GM20431 (cell line): ENCODE results near the gene TRPM8.
"Not testable (repeated sequence)": the region's sequence is repeated elsewhere in the genome, so short reads cannot be mapped to it uniquely, and the experiment has no call there.

ENCODE experiments used
- in situ Hi-C: fragments of 300-500 bp; cut with MseI, MboI; formaldehyde crosslinking; loops from one replicate; pipeline ENCODE4 v1.15.0; 2020; ENCODE audit warnings: low sequenced_read_pairs; ENCODE audit not compliant: unreplicated experiment

The TRPM8 gene

DNA sequence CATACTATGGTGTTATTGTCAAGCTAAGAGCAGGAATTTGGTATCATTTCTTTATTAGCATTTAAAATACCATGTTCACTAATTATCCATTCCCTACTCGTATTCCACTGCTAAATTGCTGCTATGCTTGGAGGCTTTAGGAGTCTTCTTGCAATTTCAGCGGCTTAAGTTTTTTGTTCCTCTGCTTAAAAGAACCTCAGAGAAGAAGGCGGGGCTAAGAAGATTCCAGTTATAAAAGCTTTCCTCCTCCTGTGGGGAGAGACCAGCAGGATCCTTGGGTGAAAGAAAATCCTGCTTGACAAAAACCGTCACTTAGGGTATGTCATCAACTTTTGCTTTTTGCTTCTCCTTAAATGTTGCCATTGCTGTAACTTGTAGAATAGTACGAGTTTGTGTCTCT, at the start of gene TRPM8:
Gene TRPM8, plus strand, starts transcription at position 258 of the 400 bp plus-strand sequence. CDS start 9,165 bp downstream, outside the sequence.
- in situ Hi-C loops = no loop called here

DNA sequence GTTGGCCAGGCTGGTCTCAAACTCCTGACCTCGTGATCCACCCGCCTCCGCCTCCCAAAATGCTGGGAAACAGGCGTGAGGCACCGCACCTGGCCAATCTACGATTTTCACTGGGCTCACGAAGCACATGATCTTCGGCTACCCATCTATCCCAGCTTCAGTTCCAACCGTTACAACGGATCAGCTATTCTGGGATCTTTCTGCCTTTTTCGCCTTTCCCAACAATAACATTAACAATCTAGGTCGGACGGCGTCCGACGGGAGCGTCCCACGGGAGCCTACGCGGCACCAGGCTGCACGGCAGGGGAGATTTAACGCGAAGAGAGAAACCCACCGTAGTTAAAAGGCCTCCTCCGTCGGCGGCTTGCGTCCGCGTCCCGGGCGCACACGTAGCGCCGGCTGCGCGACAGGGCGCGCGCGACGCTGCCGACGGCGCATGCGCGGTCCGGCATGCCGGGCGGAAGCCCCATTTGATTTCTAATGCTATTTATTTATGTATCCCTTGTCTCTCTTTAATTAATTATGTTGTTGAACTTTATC, 49.1 kb upstream of the TRPM8 start, which contains the start of gene MSL3B:
Gene MSL3B, minus strand, starts transcription at position 394 of the 540 bp plus-strand sequence.
- in situ Hi-C loops = no loop called here

DNA sequence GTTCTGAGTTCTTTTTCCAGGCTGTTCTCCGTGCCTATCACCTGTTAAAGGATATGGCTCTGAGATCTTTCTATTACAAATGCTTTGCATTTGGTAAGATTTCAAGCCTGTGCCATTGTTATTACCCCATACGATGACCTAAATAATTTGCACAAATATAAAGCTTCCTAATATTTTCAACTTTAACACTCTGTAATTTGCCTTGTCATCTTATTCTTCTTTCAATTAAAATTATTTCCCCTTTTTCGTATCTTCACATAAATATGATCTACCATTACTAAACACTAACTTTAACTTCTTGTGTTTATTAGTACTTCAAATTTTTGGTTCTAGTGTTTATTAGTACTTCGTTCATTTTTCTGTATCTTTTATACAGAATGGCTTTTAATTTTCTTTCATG, 45.7 kb upstream of the TRPM8 start:
- in situ Hi-C loops = no loop called here

DNA sequence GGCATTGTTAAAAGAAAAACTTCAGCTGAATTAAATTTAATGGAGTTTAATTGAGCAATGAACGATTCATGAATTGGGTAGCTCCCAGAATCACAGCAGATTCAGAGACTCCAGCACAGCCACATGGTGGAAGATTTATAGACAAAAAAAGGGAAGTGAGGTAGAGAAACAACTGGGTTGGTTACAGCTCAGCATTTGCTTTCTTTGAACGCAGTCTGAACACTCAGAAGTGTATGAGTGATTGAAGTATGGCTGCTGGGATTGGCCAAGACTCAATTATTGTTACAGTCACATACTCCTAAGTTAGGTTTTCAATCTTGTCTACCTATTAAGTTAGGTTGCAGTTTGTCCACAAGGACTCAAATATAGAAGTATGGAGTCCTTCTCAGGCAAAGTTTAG, 45.0 kb upstream of the TRPM8 start:
- in situ Hi-C loops = not testable (repeated sequence)

DNA sequence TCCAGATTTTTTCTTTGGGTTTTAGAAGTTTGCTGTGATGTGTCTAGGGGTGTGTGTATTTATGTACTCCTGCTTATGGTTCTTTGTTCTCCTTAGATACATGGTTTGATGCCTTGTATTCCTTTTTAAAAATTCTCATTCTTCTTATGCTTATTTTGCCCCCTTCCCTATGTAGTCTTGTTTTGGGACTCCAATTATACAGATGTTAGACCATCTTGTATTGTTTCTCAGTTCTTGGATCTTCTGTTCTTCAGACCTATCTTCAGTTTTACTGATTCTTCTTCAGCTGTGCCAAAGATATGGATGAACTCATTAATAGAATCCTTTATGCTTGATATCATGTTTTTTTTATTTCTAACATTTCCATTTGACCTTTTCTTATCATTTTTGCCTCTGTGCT, 34.8 kb upstream of the TRPM8 start:
- in situ Hi-C loops = no loop called here

DNA sequence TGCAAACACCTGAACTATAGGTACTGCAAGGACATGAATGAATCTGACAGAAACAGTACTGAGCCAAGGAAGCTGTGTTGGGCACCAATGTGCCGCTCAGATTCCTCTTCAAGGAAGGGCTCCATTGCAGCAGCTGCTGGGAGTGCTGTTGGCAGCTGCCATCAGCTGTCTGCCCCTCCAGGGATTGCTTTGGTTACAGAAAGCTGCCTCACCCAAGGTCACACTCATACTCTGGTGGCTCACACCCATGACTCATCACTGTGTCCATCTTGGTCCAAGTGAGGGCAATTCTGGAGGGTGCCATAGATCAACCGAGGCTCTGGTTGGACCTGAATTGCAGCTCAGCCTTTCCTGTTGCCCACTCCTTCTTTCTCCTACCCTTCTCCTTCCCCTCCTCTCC, 24.4 kb upstream of the TRPM8 start:
- in situ Hi-C loops = no loop called here

DNA sequence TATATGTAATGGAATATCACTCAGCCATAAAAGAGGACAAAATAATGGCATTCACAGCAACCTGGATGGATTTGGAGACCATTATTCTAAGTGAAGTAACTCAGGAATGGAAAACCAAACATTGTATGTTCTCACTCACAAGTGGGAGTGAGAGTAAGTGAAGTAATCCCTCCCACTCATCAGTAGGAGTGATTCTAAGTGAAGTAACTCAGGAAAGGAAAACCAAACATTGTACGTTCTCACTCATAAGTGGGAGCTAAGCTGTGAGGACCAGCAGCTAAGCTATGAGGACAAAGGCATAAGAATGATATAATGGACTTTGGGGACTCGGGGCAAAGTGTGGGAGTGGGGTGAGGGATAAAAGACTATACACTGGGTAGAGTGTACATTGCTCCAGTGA, 20.9 kb upstream of the TRPM8 start:
- in situ Hi-C loops = not testable (repeated sequence)

DNA sequence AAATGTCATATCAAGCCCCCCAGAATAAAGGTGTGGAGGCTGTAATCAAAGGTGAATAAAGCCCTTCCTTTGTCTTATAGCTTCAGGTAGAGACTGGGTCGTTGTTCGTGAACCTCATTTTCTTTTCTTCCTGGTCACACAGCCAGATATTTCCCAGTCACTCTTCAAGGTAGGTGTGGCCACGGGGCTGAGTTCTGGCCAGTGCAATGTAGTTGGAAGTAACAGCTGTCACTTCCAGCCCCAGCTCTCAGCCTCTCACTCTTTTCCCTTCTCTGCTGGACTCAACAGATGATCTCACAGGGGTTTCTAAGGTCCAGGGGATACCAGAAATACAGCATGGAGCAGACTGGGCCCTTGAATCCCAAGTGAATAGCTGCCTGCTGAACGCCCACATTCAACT, 15.8 kb upstream of the TRPM8 start:
- in situ Hi-C loops = no loop called here

DNA sequence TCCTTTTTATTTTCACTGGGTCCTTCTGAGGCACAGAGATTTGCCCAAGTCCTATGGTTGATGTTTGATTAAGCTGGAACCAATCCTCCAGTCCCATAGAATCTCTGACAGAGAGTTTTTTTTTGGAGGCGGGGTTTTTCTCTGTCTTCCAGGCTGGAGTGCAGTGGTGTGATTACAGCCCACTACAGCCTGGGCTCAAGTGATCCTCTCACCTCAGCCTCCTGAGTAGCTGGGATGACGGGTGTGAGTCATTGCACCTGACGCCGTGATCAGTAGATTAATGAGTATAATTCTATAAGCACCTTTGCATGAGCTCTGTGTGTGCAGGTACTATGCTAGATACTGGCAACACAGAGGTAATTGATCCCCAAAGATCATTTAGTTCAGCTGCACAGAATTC, 15.3 kb upstream of the TRPM8 start:
- in situ Hi-C loops = no loop called here

DNA sequence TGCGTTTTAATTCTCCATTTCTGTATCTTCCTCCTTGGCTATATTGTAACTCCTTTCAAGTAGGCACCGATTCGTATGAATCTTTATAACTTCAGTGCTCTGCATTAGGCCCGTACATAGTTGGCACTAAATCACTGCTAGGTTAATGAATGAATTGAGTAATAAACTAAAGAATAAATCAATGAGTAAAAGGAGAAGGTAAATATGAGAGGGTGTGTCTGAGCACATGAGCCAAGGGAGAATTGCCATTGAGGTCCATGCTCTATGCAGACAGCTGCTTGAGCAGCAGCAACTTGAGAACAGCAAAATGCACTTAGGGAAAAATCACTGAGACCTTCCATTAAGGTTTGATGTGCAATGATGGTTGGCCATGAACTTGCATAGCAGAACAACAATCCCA, 11.2 kb upstream of the TRPM8 start:
- in situ Hi-C loops = no loop called here

DNA sequence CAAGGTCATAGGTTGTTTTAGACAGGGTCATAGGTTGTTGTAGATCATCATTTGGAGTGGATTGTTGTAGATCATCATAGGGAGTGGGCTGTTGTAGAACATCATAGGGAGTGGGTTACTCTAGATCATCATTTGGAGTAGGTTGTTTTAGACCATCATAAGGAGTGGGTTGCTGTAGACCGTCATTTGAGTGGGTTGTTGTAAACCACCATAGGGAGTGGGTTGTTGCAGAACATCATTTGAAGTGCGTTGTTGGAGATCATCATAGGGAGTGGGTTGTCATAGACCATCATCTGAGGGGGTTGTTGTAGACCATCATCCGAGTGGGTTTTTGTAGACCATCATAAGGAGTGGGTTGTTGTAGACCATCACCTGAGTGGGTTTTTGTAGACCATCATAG, 9.5 kb upstream of the TRPM8 start:
- in situ Hi-C loops = no loop called here

DNA sequence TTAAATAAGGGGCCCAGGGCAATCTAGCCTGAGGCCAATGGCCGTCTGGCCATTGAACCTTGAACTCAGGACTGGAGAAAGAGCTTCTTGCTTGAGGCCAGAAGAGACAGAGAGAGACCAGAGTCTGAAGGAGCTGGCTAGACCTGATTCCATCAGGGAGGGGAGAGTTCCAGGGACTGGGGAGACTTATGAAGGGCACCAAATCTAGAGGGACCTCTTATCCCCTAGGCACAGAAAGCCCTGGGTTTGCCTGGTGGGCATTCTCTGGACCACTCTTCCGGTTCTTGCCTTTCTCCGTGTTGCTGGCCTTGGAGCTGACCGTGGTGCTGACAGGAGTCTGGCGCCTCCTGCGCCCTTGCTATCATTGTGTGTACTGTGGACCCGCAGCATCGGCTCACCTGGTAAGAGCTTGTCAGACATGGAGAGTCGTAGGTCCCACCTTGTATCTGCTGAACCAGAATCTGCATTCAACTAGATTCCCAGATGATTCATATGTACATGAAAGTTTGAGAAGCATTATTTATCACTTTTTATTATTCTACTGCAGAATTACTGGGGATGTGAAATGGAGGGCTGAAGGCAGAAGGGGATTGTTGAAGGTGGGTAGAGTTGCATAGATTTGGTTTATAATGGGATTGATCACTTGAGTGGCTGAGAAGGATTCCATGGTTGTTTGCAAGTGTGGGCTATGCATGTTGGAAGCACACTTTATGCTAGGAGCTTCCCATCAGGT, 4.3 kb upstream of the TRPM8 start:
- in situ Hi-C loops = no loop called here

DNA sequence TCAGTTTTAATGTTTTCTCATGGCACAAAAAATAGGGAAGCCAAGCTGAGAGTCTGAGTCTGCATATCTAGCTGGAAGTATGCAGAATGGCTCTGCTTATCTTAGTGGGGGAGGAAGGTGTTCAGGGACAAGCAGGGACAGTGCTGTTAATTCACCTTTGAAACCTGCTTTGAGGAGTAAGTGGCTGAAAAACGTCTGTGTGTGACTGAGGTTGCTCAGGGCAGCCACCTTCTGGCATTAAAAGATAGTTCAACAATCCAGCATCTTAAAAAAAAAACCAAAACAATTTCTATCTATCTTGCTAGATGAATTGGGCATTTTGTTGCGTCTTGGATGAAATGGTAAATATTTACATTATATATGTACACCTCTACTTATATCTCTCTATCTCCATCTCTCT, 2.0 kb upstream of the TRPM8 start:
- in situ Hi-C loops = no loop called here

DNA sequence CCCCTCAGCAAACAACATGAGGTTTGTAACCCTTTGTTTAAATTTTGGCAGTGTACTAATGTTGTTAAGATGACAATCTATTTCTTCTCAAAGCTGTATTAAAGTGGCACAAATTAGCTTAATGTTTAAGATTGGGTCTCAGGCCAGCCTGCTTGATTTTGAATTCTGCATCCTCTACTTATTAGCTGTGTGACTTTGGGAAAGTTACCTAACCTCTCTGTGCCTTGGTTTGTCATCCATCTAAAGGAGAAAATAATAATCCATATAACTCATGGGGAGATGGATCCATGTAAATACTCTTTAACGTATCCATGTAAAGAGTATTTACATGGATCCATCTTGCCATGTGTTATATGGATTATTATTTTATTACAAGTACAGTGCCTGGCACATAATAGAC, 2.1 kb downstream of the TRPM8 start:
- in situ Hi-C loops = no loop called here

DNA sequence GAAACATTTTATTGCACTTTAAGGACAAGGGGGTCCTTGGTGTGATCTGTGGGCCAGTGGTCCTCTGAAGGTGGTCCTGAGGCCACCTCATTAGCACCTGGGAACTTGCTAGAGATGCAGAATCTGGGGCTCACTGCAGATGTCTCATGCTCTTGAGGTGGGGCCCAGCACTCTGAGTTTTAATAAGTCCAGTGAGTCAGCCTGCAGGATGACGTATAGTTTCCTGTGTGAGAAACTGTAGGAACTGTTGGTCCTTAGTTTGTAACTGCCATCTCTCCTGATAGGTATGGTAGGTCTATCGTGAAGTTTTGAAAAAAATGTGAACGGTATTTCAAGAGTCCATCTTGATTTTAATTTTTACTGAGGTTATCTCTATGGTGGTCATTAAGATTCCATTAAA, 2.8 kb downstream of the TRPM8 start:
- in situ Hi-C loops = no loop called here

DNA sequence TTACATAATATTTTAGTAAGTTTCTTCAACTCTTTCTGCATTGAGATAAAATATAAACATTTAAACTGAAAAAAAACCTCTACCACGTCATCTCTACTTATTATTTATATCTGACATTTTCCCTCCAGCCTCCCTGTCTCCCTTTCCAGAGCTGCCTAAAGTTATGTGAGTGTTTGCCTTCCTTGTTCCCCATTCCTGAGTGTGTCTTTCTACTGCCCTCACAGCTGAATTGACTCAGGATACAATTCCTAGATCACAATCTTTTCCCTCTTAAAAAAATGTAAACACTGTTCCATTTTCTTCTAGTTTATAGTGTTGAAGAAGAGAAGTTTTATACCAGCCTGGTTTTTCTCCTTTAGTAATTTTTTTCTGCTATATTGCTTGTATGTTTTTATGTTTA, 5.3 kb downstream of the TRPM8 start:
- in situ Hi-C loops = no loop called here

DNA sequence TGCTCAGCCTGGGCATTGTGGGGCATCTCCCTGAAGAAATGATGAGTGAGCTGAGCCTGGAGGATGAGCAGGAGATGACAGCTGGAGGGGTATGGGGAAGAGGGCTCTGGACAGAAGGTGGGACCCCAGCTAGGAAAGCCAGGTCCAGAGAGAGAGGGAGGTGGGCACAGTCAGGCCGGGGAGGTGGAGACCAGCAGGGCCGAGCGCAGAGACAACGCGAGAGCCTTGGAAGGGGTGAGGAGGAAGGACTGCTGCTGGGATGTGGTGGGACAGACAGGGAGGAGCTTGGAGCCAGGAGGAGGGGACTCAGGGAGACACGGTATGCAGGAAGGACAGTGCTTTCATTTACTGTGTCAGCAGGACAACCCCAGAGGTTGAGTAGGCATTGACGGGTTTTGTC, 8.2 kb downstream of the TRPM8 start:
- in situ Hi-C loops = no loop called here

DNA sequence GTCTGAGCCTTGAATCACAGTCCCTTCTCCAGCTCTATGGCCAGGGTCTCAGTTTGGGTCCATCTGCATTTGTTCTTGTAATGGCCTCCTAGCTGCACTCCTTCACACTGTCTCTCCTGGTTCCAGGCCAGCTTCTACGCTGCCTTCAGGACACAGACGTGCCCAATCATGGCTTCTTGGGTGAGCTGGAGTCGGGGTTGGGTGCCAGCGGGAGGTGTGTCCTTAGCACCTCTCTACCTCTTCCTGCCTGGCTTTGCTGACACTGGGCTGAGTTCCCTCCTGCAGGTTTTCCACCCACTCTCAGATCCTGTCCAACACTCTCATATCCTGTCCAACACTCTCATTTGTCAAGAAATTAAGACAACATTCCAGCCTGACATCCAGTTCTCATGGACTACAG, 9.6 kb downstream of the TRPM8 start:
- in situ Hi-C loops = no loop called here

DNA sequence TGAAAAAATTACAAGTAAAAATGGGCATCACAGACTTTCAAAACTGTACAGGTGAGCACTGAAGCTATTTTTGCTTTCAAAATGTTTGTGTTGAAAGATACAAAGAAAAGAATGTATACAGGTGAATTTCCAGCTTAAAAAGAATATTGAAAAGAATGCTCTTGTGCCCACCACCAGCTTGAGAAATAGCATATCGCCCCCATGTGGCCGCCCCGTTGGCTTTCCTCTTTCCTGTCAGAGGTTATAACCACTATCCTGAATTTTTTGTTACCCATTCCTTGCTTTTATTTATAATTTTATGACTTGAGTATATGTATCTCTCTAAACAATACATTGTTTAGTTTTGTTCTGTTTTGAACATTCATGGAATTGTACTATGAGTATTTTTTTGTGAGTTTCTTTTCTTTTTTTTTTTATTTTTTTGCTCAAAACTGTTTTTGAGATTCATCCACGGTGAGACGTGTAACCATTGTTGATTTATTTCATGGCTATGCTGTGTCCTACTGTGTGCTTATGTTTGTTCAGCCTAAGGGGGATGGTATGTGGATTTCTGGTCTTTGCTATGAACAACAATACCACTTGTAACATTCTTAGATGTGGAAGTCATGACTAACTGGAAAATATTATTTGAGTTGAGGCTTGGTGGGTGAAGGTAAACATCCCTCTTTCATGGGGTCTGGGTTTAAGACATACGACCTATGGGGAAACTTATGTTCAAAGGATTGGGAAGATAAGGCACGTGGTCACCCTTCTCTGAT, 11.6 kb downstream of the TRPM8 start:
- in situ Hi-C loops = no loop called here

DNA sequence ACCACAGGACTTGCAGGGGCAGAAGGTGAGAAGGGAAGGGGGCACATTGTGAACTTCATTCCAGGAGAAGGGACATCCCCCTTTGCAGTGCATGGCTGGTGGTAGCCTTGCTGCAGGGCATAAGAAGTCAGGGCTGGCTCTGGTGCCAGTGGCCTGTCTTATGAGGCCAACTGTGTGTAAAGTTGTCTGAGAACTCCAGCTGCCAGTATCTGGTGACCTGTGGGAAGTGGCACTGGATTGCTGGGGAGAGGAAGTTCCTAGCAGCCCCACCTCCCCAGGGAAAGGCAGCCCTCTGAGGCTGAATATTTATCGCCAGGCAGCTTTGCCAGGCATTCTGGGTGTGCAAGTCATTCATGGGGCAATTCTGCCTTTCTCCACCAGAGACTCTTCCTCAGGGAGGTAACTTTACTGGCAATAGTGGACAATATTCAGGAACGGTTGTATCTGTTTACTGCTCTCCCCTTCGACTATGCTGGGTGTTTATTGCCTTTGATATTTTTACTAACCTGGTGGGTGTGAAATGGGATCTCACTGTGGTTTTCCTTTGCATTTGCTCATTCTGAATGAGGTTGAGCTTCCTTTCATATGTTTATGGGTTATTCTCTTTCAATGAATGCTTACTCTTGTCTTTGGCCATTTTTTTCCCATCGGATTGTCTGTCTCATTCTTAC, 12.3 kb downstream of the TRPM8 start:
- in situ Hi-C loops = no loop called here

DNA sequence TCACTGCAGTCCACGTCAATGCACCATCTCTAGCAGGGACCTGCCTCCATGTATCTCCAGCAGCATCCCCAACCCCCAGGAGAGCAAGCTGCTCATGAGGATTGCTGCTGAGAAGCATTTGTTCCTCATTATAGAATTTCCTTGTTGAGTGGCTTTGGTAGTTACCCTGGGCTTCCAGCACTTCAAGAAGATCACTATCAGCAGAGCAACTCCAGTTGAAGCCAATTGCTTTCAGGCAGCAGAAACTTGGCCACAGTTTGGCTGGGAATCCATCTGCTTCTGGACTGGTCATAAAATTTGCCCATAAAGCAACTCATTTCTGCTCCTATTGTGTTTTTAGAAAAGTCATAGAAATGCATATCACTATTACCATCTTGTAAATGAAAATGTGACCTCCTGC, 17.4 kb downstream of the TRPM8 start:
- in situ Hi-C loops = no loop called here
